Esophagus squamous epithelium (tissue), 4 donors: Measurements from ENCODE around the gene SEC22C.

Experiments used
- CTCF ChIP-seq, 6 experiments: fragments of 450-650 bp in 4 of 6; fragments of 200-600 bp in 2 of 6; sonication (generic) in 2 of 6; IDR thresholded peaks; one replicate each; pipeline ENCODE4 v1.5.1; 2016 to 2019; ENCODE audit warnings: antibody characterized with exemption in 6 of 6, mild to moderate bottlenecking in 4 of 6, moderate library complexity in 4 of 6
- POLR2A ChIP-seq, 4 donors: fragments of 450-650 bp; IDR thresholded peaks; one replicate each; pipeline ENCODE4 v1.6.1; 2017; ENCODE audit warnings: antibody characterized with exemption in 4 of 4, mild to moderate bottlenecking in 4 of 4, moderate library complexity in 3 of 4

GRCh38 chr3:42562047-42562907, 19.5 kb downstream of the SEC22C start:
- TF ChIP-seq CTCF (IDR thresholded peaks at IDR 0.05) (no peak), POLR2A (IDR thresholded peaks at IDR 0.05) (no peak)
